ENCODE data around the gene SLC1A7. TPM values are rescaled to one million over a fixed set of nuclear protein-coding genes. Genes with fewer than 3 reads are reported as not detected.

Gene SLC1A7
- total and polyA plus RNA-seq, 3 donors from 2014 or later, result 0.32 to 1.2 (median 0.47) TPM

DNA sequence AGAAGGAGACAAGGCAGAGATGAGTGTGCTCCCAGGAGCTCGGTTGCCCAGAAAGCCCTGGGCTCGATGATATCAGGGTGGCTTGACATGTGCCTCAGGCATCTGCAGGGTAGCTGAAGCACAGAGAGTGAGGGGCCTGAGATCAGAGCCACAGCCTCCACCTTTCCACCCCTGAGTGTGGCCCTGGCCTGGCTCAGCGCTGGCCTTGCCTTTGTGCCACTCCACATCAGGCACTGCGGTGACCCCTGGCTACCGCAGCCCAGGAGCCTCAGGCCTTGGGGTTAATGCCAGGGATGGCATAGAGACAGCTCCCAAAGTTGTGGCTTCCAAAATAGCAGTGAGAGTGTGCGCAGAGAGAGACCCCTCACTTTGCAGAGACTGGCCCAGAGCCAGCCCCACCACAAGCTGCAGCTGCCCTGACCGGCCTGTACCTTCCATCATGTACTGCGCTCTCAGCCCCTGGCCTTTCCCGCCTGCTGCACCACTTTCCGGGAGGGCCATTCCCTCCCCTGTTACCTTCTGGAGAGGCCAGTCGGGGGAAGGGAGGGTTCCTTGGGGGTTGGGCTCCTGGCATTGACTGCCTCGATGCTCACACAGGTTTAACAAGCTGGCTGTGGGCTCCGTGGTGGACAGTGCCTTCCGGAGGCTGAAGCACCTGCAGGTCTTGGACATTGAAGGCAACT is 60.9 kb downstream of the SLC1A7 start:
- H3K9me3 ChIP-seq, result no peaks in the 10 kb centered on the region
- TF ChIP-seq POLR2A (IDR thresholded peaks at IDR 0.05), result no peak
- TF ChIP-seq, protein P1, sequence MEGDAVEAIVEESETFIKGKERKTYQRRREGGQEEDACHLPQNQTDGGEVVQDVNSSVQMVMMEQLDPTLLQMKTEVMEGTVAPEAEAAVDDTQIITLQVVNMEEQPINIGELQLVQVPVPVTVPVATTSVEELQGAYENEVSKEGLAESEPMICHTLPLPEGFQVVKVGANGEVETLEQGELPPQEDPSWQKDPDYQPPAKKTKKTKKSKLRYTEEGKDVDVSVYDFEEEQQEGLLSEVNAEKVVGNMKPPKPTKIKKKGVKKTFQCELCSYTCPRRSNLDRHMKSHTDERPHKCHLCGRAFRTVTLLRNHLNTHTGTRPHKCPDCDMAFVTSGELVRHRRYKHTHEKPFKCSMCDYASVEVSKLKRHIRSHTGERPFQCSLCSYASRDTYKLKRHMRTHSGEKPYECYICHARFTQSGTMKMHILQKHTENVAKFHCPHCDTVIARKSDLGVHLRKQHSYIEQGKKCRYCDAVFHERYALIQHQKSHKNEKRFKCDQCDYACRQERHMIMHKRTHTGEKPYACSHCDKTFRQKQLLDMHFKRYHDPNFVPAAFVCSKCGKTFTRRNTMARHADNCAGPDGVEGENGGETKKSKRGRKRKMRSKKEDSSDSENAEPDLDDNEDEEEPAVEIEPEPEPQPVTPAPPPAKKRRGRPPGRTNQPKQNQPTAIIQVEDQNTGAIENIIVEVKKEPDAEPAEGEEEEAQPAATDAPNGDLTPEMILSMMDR (IDR thresholded peaks at IDR 0.05), result no peak
- peaks cover 3% of the 10 kb centered on the region for H3K4me1 ChIP-seq
- intact Hi-C loops (cut with DNase I; ENCODE audit: low total_unique reads), result no loop called here
- H3K4me3 ChIP-seq, result no peak overlapping the region
- no peak for DNase-seq
- H3K27ac ChIP-seq, result no peak overlapping the region
- 79 to 81% methylated on average over 7 to 14 of the region's 14 CpGs for WGBS, 2 donors
- no peaks in the 10 kb centered on the region for H3K27me3 ChIP-seq
- H3K36me3 ChIP-seq (ENCODE audit: low read depth, missing control alignments), result no peaks in the 10 kb centered on the region

- Histone ChIP-seq H3K4me1 (peaks cover 3% of the 10 kb centered on the region), H3K4me3 (no peak overlapping the region), H3K9me3 (no peaks in the 10 kb centered on the region), H3K27me3 (no peaks in the 10 kb centered on the region), H3K36me3 (ENCODE audit: low read depth, missing control alignments) (no peaks in the 10 kb centered on the region), H3K27ac (no peak overlapping the region)
- WGBS, 2 donors, result 84 to 87% methylated on average over 10 to 15 of the region's 15 CpGs
- intact Hi-C loops (cut with DNase I; ENCODE audit: low total_unique reads), result no loop called here
- DNase-seq, result no peak
- no peak for TF ChIP-seq POLR2A (IDR thresholded peaks at IDR 0.05)
- TF ChIP-seq, protein P1 (IDR thresholded peaks at IDR 0.05), result no peak
Measured at GRCh38 chr1:53080769-53081168, 61.7 kb downstream of the SLC1A7 start.

DNA sequence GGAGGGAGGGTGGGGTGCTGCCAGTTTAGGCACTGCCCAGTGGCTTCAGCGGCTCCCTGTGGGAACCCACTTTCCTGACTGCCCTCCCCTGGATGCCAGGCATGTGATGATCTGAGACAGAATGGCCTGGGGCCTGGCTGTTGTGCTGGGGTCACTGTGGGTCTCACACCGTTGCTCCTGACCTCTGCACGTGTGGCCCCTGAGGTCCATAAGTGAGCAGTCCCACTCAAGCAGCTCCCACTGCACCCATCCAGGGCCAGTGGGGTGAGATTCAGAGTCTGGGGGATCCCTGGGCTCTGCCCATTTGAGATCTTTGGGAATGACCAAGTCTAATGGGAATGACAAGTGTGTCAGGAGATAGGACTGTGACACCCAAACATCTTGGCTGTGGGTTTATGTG is 62.4 kb downstream of the SLC1A7 start:
- intact Hi-C loops (cut with DNase I; ENCODE audit: low total_unique reads), result no loop called here
- Histone ChIP-seq H3K9me3 (no peaks in the 10 kb centered on the region), H3K4me3 (no peak overlapping the region), H3K36me3 (ENCODE audit: low read depth, missing control alignments) (no peaks in the 10 kb centered on the region), H3K27ac (no peak overlapping the region), H3K27me3 (no peaks in the 10 kb centered on the region), H3K4me1 (peaks cover 3% of the 10 kb centered on the region)
- 64 to 69% methylated on average over 3 of the region's 3 CpGs for WGBS, 2 donors
- TF ChIP-seq POLR2A (IDR thresholded peaks at IDR 0.05), result no peak
- TF ChIP-seq, protein P1 (IDR thresholded peaks at IDR 0.05), result no peak
- DNase-seq, result no peak

- no peaks in the 10 kb centered on the region for H3K9me3 ChIP-seq
- TF ChIP-seq, protein P1 (IDR thresholded peaks at IDR 0.05), result no peak
- TF ChIP-seq POLR2A (IDR thresholded peaks at IDR 0.05), result no peak
- no peak overlapping the region for H3K27ac ChIP-seq
- H3K4me3 ChIP-seq, result no peak overlapping the region
- 75 to 88% methylated on average over 4 of the region's 4 CpGs for WGBS, 2 donors
- DNase-seq, result no peak
- no peaks in the 10 kb centered on the region for H3K27me3 ChIP-seq
- peaks cover 8% of the 10 kb centered on the region for H3K4me1 ChIP-seq
- no peaks in the 10 kb centered on the region for H3K36me3 ChIP-seq (ENCODE audit: low read depth, missing control alignments)
- intact Hi-C loops (cut with DNase I; ENCODE audit: low total_unique reads), result no loop called here
Measured at GRCh38 chr1:53079251-53079650, 63.2 kb downstream of the SLC1A7 start.

Measured in testis (tissue), 3 donors.